Measurements from ENCODE around the gene MRPL46.
"Not testable (repeated sequence)": the region's sequence is repeated elsewhere in the genome, so short reads cannot be mapped to it uniquely, and the experiment has no call there.

The MRPL46 gene

GRCh38 chr15:88441076-88441730, 26.0 kb downstream of the MRPL46 start:
- DNase-seq (ENCODE audit: low spot score): no peak

- DNase-seq (ENCODE audit: low spot score): peak; percentile 24
Measured at GRCh38 chr15:88440021-88440420, 27.2 kb downstream of the MRPL46 start.

DNA sequence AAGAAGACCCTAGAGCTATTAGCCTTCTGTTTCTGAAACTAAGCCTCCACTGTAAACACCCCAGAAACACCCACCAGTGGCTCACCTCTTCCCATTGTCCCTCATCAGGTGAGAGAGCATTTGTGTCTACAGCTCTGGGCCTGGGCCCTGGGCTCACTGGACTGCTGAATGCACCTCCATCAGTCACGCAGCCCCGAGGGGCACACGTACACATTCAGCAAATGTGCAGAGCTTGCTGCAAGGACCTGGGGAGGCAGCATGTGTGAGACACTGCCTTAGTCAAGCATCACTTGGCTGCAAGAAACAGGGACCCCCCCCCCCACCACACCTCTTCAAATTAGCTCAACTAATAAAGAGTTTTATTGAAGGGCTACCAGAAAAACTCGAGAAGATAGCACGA, 29.0 kb downstream of the MRPL46 start:
- DNase-seq (ENCODE audit: low spot score): no peak

- DNase-seq (ENCODE audit: low spot score): not testable (repeated sequence)
Measured at GRCh38 chr15:88434106-88434505, 33.1 kb downstream of the MRPL46 start.

GRCh38 chr15:88433046-88433685, 34.0 kb downstream of the MRPL46 start:
- no peak for DNase-seq (ENCODE audit: low spot score)

DNA sequence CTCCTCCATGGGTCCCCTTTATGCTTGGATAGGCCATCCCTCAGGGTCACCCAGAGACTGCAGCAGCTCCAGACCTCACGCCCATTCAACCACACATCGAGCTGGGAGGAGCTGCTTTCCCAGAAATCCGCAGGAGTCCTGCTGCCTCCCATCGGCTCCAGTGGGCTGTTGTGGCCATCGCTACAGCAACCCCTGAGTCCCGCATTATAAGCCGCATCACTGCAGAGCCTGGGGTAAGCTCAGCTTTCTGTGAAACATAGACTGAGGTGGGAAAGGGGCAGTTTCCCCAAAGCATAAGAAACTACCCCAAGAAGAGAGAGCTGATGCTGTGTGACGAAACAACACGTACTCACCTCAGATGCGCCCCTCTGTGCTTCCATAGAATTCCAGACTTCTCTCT, 35.7 kb downstream of the MRPL46 start:
- DNase-seq (ENCODE audit: low spot score): no peak

DNA sequence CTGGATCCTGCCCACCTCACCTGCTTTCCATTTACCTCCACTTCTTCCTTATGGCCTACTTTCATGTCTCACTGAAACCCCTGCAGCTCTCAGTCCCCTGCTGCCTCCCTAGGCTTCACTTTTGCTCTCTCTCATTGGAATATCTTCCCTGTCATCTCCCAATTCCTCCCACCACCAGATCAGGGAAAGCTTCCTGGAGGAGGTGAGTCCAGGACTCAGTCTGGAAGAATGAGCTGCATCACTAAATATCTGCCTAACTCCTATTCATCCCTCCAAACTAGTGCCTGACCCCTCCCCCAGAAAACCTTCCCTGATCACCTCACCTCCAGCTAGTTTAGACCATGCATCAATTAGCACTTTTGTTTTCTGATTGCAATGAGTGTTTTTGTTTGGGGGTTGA, 37.1 kb downstream of the MRPL46 start:
- DNase-seq (ENCODE audit: low spot score): no peak

GRCh38 chr15:88428805-88429605, 38.2 kb downstream of the MRPL46 start:
- DNase-seq (ENCODE audit: low spot score): no peak

DNA sequence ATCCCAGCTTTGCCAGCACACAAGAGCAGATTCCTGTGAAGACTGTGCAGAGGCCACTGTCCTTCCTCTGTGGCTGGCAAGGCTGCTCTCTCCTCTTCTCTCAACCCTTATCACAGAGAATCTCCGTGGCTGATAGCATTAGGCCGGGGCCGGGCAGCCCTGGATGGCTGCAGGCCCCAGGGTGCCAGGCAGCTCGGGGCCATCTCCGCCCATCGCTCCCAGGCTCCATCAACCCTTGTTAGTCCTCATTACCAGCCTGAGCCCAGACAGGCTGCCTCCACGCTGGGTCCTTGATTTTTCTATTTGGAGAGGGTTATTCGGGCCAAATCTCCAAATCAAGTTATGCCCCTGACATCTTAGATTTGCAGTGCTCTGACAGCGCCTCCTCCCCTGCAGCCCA, 39.1 kb downstream of the MRPL46 start:
- DNase-seq (ENCODE audit: low spot score): no peak

DNA sequence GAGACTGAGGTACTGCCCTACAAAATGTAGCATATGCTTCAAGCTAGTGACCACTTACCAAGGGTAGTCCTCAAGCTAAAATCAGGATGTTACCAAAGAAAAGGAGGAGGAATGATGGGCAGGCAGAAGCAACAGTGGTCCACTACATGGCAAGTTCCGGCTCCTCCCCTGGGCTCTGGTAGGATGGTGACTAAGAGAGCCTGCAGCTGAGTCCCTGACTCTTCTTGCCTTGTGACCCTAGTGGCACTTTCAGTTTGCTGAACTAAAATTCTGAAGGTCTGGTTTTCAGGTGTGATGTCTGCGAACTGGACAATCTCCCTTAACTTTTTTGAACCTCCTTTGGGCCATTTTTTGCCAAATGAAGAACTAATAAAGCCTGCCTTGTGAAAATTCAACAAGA, 40.9 kb downstream of the MRPL46 start:
- DNase-seq (ENCODE audit: low spot score): no peak

DNA sequence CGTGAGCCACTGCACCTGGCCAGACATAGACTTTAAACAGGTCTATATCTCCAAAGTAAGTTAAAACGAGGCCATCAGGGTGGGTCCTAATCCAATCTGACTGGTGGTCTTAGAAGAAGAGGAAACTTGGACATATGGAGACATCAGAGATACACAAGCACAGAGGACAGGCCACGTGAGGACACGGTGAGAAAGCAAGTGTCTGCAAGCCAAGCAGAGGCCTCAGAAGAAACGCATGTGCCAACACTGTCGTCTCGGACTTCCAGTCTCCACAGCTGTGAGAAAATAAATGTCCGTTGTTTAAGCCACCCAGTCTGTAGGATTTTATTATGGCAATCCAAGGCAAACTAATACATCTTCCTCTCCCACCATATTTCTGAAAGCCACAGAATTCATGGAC, 43.9 kb downstream of the MRPL46 start:
- no peak for DNase-seq (ENCODE audit: low spot score)

- DNase-seq (ENCODE audit: low spot score): no peak
Measured at GRCh38 chr15:88419830-88420229, 47.4 kb downstream of the MRPL46 start.
